GM19023 (cell line): ENCODE results near the gene ABCG8.
"Not testable (repeated sequence)": the region's sequence is repeated elsewhere in the genome, so short reads cannot be mapped to it uniquely, and the experiment has no call there.

Experiments used
- ATAC-seq: cut with Tn5 transposase; IDR thresholded peaks from one replicate; pipeline ENCODE4 v1.9.1; 2021; ENCODE audit warnings: mild to moderate bottlenecking, moderate library complexity; ENCODE audit not compliant: unreplicated experiment

The ABCG8 gene

DNA sequence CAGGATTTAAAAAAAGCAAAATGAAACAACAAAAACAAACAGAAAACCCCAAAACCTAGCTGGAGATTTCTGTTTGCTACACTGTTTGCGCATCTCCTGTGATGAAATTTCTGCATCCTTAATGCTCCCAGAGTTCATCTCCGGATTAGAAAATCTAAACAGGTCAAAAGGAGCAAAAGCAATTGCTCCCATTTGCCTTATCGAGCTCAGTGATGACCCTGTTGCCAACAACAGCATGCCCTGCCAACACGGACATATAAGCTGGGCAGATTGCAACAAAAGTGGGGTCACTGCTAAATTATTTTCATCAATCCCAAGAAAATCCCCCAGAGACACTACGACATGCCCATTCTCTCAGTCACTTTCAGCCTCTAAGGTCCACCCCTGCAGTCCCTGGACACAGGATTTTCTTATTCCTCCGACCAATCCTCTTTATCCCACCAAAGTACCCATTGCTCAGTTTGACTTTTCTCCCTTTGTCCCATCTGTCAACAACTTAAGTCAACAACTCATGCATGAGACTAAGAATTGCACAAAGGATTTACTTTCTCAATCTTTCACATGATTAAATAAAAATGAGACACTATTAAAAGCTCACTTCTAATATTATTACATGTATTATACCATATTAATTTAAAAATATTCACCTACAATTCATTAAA is 67.8 kb downstream of the ABCG8 start:
- ATAC-seq, result no peak

DNA sequence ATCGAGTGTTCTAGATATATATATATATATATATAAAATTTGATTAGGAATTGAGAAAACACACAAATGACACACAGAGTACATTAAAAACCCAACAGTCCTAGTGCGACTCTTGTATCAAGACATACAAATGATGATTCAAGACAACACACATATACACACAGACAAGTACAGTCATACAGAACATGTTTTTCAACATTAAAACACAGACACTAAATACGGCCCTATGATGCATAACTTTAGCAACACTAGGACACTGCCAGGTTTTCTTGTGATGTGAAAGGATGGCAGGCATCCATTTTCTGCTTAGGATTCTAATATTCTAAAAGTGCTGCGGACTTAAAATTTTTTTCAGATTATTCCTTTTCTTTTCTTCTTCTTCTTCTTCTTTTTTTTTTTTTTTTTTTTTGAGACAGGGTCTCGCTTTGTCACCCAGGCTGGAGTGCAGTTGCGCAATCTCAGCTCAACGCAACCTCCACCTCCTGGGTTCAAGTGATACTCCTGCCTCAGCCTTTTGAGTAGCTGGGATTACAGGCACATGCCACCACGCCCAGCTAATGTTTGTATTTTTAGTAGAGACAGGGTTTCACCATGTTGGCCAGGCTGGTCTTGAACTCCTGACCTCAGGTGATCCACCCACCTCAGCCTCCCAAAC is 72.5 kb downstream of the ABCG8 start:
- not testable (repeated sequence) for ATAC-seq

DNA sequence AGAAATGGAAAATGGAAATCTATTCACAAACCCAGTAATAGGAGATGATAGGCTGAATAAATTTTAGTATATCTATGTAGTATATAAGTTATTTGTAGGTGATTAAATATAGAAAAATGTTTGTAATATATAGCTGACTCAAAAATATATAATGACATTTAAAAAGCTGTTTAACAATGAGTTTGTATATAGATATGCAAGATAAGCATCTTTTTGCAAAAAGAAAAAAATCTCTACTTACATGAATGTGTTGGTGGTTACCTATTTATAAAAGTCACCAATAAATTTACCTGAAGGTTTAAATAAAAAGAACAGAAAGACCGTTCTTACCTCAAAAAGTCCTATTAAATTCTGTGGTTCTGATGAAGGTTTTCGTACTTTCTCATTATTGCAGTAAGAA is 85.7 kb downstream of the ABCG8 start:
- no peak for ATAC-seq

GRCh38 chr2:43925431-43925830 is 86.7 kb downstream of the ABCG8 start:
- ATAC-seq, result no peak

- no peak for ATAC-seq
Observed at GRCh38 chr2:43927442-43927841, 88.7 kb downstream of the ABCG8 start.

- ATAC-seq, result no peak
Observed at GRCh38 chr2:43931293-43931692, 92.5 kb downstream of the ABCG8 start.
